Amniotic epithelial cell (primary cell): ENCODE results near the gene SPOCD1.
A peak's percentile ranks its signal among the peaks of the same experiment; 100 is the strongest.
"Not testable (repeated sequence)": the region's sequence is repeated elsewhere in the genome, so short reads cannot be mapped to it uniquely, and the experiment has no call there.

Source experiments
- DNase-seq: peaks from one replicate; pipeline ENCODE4 v3.0.0-alpha.2; 2010; ENCODE audit warnings: low read depth

The SPOCD1 gene

GRCh38 chr1:31828926-31829690 lies 13.3 kb upstream of the SPOCD1 start:
- DNase-seq = no peak

DNA sequence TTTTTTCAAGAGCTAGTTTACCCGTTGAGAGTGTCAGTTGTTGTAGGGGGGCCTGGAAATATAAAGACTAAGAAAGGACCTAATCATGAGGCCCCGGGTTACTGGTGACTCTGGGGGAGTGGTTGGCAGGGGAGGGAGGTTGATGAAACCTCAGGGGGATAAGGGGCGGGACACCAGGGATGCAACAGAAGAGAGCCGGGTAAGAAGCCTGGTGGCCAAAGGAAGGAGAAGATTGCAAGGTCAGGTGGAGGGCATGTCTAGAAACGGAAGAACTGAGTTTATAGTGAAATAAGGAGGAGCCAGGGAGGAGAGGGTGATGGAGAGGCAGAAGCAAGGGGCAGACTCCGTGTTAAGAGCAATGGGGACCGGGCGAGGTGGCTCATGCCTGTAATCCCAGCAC lies 12.5 kb upstream of the SPOCD1 start:
- no peak for DNase-seq

DNA sequence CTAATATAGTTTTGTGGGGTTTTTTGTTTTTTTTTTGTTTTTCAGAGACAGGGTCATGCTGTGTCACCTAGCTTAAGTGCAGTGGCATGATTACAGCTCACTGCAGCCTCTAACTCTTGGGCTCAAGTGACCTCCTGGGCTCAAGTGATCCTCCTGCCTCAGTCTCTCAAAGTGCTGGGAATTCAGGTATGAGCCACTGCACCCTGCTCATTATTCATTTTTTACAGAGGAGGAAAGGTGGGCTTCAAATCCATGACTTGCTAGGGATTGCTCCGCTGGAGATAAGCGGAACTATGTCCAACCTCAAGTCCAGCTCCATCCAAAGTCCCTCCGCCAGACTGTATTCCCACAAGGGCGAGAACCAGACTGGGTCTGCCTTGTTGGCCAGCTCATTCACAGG lies 8.0 kb upstream of the SPOCD1 start:
- DNase-seq = no peak

- DNase-seq = peak; percentile 56
Measured at GRCh38 chr1:31822766-31823165, 6.9 kb upstream of the SPOCD1 start.

- not testable (repeated sequence) for DNase-seq
Measured at GRCh38 chr1:31820196-31820595, 4.4 kb upstream of the SPOCD1 start.

DNA sequence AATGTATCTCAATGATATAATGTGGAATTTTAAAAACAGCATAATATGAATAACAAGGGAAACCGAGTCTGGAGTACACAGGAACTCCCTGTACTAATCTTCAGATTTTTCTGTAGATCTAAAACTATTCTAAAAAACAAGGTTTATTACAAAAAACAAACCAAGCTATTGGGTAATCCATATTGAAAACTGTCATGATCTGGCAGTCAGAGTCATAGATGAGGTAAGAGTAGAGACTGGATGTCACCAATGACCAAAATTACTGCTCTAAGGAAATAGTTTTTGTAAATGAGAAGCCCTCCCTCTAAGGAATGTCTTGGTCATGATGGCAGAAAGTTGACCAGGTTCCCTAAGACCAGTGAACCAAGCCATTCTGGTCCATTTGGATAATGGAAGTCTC lies 2.4 kb upstream of the SPOCD1 start:
- no peak for DNase-seq

DNA sequence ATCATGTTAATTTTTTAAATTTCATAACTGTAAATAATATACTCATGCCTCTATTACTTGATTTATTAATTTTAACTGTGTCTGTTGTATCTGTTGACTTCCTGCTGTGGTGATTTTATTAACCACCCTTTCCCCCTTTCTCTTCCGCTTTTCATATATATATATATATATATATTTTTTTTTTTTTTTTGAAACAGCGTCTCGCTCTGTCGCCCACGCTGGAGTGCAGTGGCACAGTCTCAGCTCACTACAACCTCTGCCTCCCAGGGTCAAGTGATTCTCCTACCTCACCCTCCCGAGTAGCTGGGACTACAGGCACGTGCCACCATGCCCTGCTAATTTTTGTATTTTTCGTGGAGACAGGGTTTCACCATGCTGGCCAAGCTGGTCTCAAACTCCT lies 1.1 kb upstream of the SPOCD1 start:
- DNase-seq = not testable (repeated sequence)

DNA sequence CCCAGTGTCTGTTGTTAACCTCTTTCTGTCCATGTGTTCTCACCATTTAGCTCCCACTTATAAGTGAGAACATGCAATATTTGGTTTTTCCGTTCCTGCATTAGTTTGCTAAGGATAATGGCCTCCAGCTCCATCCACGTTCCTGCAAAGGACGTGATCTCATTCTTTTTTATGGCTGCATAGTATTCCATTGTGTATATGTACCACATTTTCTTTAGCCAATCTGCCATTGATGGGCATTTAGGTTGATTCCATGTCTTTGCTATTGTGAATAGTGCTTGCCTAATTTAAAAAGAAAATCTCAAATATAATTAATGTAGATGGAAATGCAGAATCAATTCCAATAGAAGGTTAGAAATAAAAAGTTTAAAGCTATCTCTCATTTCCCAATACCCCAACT lies 679 bp upstream of the SPOCD1 start:
- not testable (repeated sequence) for DNase-seq

GRCh38 chr1:31815307-31815645 lies 546 bp downstream of the SPOCD1 start:
- DNase-seq = no peak

DNA sequence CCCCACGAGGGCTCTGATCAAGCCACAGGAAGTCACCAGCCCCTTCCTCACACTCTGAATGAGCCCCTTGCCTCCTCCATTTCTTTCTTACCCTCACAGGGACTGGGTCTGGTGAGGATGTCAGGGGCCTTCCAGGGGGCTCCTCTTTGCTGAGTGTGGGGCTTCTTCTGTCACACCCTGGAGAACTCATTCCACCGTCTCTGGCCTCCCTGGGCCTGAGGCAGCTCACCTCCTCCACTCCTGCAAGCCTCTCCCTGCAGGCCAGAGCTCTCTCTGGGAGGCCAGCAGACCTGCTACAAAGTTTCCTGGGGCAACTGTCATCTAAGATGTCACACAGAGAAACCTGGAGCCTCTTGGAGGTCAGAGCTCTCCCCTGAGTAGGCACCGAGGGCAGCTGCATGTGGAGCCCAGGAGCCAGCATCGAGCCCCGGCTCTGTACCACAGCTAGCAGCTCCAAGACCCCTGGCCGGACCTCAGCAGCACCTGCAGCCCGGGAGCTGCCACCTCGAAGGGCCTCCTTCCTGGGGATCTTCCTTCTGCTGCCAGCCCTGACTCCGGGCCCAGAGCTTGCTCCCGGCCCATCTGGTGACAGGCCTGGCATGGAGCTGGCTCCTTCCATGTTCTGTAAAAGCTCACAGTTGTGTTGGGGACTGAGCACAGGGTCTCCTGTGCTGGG lies 1.1 kb downstream of the SPOCD1 start:
- DNase-seq = no peak

DNA sequence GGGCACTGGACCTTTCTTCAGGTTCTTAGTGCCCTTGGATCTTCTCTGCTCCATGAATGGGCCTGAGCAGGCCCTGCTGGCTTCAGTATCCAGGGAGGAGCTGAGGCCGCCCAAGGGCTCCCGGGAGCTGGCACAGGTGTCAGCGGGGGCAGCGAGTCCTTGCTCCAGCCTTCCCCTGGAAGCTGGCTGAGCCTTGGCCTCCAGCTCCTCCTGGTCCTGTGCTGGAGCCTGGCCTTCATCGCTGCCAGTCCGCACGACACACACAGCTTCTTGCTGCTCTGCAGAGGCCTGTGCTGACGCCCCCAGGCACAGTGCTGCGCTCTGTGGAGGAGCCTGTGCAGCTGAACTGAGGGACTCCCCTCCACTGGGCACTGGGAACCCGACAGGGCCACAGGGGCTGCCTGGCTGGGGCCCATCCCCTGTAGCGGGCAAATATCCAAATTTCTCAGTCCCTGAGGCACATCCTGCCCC lies 1.7 kb downstream of the SPOCD1 start:
- DNase-seq = no peak

GRCh38 chr1:31812158-31812829 lies 3.5 kb downstream of the SPOCD1 start:
- no peak for DNase-seq

DNA sequence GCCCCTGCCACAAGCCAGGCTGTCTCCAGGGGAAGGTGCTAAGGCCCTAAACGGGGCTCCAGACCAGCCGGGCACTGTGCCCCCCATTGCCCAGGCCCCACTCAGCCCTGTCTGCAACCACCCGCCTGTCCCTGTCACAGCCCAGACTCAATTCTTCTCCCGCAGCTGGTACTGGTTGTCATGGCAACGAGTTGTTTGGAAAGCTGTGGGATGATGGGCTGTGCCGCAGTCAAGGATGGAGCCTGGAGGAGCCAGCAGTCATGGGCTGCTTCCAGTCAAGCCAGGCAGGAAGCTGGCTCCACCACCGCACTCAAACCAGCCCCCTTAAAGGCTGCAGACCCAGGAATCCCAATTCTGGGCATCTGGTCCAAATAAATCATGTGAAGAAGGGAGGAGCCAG lies 4.2 kb downstream of the SPOCD1 start:
- peak; percentile 62 for DNase-seq

DNA sequence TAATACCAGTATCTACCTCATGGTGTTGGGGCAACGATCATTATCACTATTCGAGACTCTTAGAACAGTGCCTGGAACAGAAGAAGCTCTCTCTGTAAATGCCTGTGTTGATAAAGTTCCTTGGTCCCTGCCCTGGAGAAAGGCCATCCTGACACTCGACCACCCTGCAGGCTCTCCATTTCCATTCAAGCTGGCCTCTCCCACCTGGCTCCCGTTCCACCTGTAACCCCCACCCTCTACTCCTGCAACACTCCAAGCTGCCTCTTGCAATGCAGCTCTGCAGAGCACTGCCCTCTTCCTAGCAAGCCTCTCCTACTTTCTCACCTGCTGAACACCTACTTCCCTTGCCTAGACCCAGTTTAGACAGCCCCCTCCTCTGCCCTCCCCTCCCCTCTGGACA lies 6.1 kb downstream of the SPOCD1 start:
- no peak for DNase-seq

GRCh38 chr1:31807273-31808048 lies 8.4 kb downstream of the SPOCD1 start:
- DNase-seq = no peak

DNA sequence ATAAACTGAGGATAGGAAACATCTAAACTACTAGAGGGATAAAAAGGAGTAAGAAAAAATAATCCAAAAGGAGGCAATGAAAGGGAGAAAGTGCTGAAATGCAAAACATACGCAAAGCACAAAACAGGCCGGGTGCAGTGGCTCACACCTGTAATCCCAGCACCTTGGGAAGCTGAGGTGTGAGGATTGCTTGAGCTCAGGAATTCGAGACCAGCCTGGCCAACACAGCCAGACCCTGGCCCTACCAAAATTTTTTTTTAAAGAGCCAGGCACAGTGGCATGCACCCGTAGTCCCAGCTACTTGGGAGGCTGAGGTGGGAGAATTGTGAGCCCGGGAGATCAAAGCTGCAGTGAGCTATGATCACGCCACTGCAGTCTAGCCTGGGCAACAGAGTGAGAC lies 10.5 kb downstream of the SPOCD1 start:
- no peak for DNase-seq

DNA sequence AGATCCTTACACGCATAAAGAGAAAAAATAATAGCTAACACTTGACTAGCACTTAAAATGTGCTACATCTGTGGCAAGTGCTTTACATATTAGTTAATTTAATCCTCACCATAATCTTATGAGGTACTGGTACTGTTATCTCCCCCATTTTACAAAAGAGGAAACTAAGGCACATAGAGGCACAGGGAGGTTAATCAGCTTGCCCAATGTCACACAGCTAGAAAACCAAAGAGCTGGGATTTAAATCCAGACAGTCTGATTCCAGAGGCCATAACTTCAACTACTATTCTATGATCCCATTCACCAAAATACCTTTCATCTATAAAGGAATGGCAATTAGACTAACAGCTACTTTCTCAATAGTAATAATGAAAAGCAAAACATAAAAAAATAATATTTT lies 11.7 kb downstream of the SPOCD1 start:
- no peak for DNase-seq

DNA sequence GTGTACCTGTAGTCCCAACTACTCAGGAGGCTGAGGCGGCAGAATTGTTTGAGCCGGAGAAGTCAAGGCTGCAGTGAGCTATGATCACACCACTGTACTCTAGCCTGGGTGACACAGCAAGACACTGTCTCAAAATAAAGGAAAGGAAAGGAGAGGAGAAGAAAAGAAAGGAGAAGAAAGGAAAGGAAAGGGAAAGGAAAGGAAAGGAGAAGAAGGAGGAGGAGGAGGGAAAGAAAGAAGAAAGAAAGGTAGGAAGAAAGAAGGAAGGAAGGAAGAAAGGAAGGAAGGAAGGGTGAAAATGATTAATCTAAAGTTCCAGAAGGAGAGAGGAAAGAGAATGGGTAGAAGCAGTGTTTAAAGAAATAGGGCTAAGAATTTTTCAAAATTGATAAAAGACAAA lies 12.2 kb downstream of the SPOCD1 start:
- no peak for DNase-seq

DNA sequence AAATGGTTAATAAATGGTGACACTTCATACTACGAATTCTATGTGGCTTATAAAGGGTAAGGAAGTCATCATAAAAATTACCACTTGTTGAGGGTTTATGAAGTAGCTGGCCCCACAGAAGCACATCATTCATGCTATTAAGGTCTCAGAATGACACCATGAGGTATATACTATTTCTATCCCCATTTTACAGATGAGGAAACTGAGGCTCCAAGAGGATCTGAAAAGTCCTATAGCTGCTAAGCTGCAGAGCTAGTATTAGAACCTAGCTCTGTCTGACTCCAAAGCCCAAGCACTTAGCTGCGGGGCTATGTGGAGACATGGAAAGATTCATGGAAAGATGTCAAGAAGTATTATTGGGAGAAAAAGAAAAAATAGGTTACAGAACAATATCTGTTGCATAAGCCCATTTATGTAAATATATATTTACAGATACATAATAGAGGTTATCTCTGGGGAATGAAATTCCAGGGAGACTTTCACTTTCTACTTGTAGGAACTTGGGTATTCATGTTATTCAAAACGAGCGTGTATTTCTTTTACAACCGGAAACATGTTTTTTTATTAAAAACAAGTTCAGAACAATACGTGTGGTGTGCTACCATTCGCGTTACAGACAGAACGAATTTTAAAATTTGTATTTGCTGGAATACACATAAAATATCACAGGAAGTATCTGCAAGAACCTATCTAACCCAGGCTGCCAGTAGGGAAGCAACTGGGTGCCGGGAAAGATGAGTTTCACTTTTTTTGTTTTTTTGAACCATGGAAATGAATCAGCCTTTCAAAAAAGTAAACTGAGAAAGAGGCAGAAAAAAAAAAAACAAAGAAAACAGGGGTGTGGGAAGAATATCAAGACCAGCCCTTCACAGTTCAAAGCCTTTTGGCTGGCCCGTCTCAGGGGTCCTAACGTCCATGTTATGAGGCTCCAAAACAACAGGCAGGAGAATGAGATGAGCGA lies 13.4 kb downstream of the SPOCD1 start:
- DNase-seq = no peak

- no peak for DNase-seq
Measured at GRCh38 chr1:31801458-31801857, 14.4 kb downstream of the SPOCD1 start.

DNA sequence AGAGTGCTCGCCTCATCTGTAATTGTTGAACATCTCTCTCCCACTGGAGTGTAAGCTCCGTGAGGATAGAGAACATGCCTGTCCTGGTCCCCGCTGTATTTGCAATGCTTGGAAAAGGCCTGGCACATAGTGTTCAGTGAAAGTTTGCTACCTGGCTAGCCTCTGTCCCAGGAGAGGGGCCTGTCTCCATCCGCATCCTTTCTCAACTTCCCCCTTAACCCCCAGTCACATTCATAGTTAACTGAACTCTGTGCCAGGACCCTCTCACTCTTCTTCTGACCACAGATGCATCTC lies 15.2 kb downstream of the SPOCD1 start:
- DNase-seq = no peak
